GM12874 (cell line): ENCODE results near the gene PDIA4.
A peak's percentile ranks its signal among the peaks of the same experiment; 100 is the strongest.

Source experiments
- TF ChIP-seq, protein P1 (sequence below): IDR thresholded peaks from 2 replicates; pipeline ENCODE4 v1.5.1; 2011; ENCODE audit warnings: low read depth, mild to moderate bottlenecking, control low read depth, low read length, moderate library complexity; ENCODE audit not compliant: insufficient read depth

PDIA4 gene

DNA sequence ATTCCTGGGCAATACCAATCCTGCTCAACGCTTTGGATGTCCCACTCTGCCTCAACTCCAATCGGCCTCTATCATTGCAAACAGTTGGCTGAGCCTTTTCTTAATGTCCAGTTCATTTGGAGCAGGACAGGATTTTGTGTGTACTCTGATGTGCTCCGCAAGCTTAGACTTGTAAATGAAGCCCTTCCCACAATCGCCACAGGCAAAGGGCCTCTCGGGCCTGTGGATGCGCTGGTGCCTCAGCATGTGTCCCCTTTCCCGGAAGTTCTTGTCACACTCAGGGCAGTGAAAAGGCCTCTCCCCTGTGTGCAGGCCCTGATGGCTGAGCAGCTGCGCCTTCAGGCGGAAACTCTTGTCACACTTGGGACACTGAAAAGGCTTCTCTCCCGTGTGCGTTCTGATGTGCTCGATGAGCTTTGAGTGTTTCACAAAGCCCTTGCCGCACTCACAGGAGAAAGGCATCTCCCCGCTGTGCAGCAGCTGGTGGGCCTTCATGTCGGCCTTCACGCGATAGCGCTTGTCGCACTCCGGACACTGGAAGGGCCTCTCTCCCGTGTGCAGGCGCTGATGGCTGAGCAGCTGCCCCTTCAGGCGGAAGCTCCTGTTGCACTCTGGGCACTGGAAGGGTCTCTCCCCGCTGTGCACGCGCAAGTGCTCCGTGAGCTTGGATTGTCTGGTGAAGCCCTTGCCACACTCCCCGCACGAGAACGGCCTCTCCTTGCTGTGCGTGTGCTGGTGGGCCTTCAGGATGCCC is 42.2 kb upstream of the PDIA4 start:
- TF ChIP-seq, protein P1, sequence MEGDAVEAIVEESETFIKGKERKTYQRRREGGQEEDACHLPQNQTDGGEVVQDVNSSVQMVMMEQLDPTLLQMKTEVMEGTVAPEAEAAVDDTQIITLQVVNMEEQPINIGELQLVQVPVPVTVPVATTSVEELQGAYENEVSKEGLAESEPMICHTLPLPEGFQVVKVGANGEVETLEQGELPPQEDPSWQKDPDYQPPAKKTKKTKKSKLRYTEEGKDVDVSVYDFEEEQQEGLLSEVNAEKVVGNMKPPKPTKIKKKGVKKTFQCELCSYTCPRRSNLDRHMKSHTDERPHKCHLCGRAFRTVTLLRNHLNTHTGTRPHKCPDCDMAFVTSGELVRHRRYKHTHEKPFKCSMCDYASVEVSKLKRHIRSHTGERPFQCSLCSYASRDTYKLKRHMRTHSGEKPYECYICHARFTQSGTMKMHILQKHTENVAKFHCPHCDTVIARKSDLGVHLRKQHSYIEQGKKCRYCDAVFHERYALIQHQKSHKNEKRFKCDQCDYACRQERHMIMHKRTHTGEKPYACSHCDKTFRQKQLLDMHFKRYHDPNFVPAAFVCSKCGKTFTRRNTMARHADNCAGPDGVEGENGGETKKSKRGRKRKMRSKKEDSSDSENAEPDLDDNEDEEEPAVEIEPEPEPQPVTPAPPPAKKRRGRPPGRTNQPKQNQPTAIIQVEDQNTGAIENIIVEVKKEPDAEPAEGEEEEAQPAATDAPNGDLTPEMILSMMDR, result no peak

- TF ChIP-seq, protein P1, result 0 out of 2 replicates have a peak, but pooled peaks have one; percentile 13
Measured at GRCh38 chr7:149067869-149068268, 39.6 kb upstream of the PDIA4 start.

DNA sequence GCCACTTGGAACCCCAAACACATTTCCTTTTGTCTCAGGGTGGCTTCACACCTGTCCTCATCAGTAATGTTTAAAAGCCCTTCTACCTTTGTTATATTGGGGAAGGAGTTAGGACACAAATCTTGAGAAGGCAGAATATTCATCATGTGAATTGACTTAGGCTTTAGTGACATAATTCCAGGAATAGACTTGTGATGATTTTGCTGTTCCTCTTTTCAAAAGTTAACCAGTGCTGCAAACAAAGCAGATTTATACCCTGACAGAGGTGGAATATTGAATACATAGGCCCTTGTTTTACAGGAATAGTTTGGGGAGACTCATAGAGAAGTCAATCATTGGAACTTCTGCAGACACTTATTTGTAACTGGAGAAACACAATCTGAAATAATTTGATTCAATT is 35.2 kb upstream of the PDIA4 start:
- TF ChIP-seq, protein P1, result no peak

- TF ChIP-seq, protein P1, result no peak
Measured at GRCh38 chr7:149060156-149060555, 31.9 kb upstream of the PDIA4 start.

DNA sequence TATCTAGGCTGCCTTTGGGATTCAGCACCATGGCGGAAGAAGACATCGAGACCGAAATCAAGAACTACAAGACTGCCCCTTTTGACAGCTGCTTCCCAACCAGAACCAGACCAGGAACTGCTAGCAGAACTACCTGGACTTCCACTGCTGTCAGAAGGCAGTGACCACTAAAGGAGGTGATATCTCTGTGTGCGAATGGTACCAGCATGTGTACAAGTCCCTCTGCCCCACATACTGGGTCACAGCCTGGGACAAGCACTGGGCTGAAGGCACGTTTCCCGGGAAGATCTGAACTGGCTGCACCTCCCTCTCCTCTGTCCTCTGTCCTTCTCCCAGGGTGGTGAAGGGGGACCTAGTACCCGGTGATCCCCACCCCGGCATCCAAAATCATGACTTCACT is 25.6 kb upstream of the PDIA4 start:
- TF ChIP-seq, protein P1, result no peak

DNA sequence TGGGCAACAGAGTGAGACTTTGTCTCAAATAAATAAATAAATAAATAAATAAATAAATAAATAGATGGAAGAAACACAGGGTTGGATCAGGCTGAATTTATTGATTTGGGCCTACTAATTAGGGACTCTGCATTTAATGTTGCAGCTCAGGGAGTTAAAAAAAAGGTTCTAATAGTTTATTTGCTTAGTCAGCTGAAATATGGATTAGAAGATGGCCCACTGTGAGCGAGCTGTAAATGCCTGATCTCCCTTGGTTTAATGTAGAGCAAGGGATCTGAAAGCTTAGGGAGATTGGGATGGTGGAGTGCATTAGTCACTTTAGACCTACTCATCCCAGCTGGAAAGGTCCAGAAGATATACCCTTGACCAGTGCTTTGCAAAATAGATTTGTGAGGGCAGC is 25.1 kb upstream of the PDIA4 start:
- TF ChIP-seq, protein P1, result no peak

GRCh38 chr7:149050941-149051340 is 22.6 kb upstream of the PDIA4 start:
- TF ChIP-seq, protein P1, result no peak
